Measurements from ENCODE around the gene RASAL2.

- TF ChIP-seq, protein P1, sequence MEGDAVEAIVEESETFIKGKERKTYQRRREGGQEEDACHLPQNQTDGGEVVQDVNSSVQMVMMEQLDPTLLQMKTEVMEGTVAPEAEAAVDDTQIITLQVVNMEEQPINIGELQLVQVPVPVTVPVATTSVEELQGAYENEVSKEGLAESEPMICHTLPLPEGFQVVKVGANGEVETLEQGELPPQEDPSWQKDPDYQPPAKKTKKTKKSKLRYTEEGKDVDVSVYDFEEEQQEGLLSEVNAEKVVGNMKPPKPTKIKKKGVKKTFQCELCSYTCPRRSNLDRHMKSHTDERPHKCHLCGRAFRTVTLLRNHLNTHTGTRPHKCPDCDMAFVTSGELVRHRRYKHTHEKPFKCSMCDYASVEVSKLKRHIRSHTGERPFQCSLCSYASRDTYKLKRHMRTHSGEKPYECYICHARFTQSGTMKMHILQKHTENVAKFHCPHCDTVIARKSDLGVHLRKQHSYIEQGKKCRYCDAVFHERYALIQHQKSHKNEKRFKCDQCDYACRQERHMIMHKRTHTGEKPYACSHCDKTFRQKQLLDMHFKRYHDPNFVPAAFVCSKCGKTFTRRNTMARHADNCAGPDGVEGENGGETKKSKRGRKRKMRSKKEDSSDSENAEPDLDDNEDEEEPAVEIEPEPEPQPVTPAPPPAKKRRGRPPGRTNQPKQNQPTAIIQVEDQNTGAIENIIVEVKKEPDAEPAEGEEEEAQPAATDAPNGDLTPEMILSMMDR (IDR thresholded peaks at IDR 0.05): no peak
- TF ChIP-seq POLR2A (IDR thresholded peaks at IDR 0.05): no peak
These were observed 126.2 kb downstream of the RASAL2 start for GRCh38 chr1:178220094-178220493.

All from adrenal gland (tissue), 5 donors.